Stimulated activated CD4-positive, alpha-beta T cell treated with anti-CD3 and anti-CD28 coated beads, Interleukin-1b, Interleukin-23, amount 100 ng/mL, for 1 hour (primary cell): Measurements from ENCODE around the gene AP2B1.

Experiments
- DNase-seq, 2 donors: peaks; one replicate each; pipeline ENCODE4 v3.0.0-alpha.2; 2020; ENCODE audit warnings: low read depth in 2 of 2

AP2B1 gene

GRCh38 chr17:35729405-35729833 is 142.3 kb downstream of the AP2B1 start:
- no peak for DNase-seq

GRCh38 chr17:35730400-35731005 is 143.4 kb downstream of the AP2B1 start:
- DNase-seq = no peak

GRCh38 chr17:35731239-35731916 is 144.3 kb downstream of the AP2B1 start, which contains the start of gene RASL10B:
Gene RASL10B, plus strand, starts transcription at chr17:35731639. Its CDS starts 3,546 bp downstream, at chr17:35735185.
- peak in 1 of 2 donors; percentile 35 for DNase-seq

GRCh38 chr17:35731917-35732805 is 145.0 kb downstream of the AP2B1 start:
- DNase-seq = no peak

GRCh38 chr17:35732806-35733136 is 145.6 kb downstream of the AP2B1 start:
- DNase-seq = no peak

GRCh38 chr17:35733366-35733765 is 146.2 kb downstream of the AP2B1 start:
- no peak for DNase-seq

GRCh38 chr17:35734396-35734795 is 147.3 kb downstream of the AP2B1 start:
- no peak for DNase-seq

- DNase-seq = no peak
Observed at GRCh38 chr17:35735036-35735805, 148.1 kb downstream of the AP2B1 start.

GRCh38 chr17:35736236-35736635 is 149.1 kb downstream of the AP2B1 start:
- DNase-seq = no peak

- no peak for DNase-seq
Observed at GRCh38 chr17:35738519-35739133, 151.5 kb downstream of the AP2B1 start.

- no peak for DNase-seq
Observed at GRCh38 chr17:35740216-35740615, 153.1 kb downstream of the AP2B1 start.

GRCh38 chr17:35740997-35741931 is 154.1 kb downstream of the AP2B1 start:
- DNase-seq = no peak

- DNase-seq = no peak
Observed at GRCh38 chr17:35742496-35742895, 155.4 kb downstream of the AP2B1 start.

- no peak for DNase-seq
Observed at GRCh38 chr17:35742896-35743477, 155.9 kb downstream of the AP2B1 start.

GRCh38 chr17:35743626-35744328 is 156.7 kb downstream of the AP2B1 start:
- DNase-seq = no peak

- no peak for DNase-seq
Observed at GRCh38 chr17:35744830-35745229, 157.7 kb downstream of the AP2B1 start.

- DNase-seq = no peak
Observed at GRCh38 chr17:35745246-35745645, 158.1 kb downstream of the AP2B1 start.

GRCh38 chr17:35745749-35746320 is 158.7 kb downstream of the AP2B1 start:
- DNase-seq = no peak

- DNase-seq = peak; percentile 38 to 76
Observed at GRCh38 chr17:35747540-35748017, 160.5 kb downstream of the AP2B1 start.
